ENCODE data around the gene CCDC71. TPM values are rescaled to one million over a fixed set of nuclear protein-coding genes. Genes with fewer than 3 reads are reported as not detected.
A peak's percentile ranks its signal among the peaks of the same experiment; 100 is the strongest.

The CCDC71 gene
- total and polyA plus RNA-seq, 2 of the 13 experiments (the other 11 are each of a cell fraction or from before 2014, with no cell fraction given): 9.7 to 14.3 TPM

DNA sequence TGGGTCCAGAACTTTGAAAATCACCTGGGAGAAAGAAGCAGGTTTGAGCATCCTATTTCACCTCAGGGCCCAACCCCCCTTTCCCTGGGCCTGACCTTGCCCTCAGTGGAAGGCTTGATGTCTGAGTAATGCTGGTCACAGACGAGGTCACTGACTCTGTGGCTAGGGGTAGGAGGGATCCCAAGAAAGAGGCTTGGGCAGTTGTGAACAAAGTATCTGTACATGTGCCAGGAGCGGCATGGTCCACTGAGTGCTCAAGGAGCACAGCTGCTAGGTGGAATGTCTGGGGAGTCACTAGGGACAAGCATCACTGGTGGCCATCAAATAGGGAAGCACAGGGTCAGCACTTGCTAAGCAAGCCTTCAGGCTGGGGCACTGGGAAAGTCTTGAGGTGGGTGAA lies 7.3 kb downstream of the CCDC71 start:
- POLR2A ChIA-PET: interaction anchor here (0.8 to 1.9 kb wide), 3 partner anchors 12 to 26 kb away, joined by 3 to 5 read pairs (median 4); partner anchors contain the start of genes KLHDC8B and LAMB2
- DNase-seq (ENCODE audit: low spot score) (no peak), FAIRE-seq (no peak), ATAC-seq (peak; percentile 23)
- CTCF ChIA-PET (ENCODE audit: low intra/inter-chr PET ratio, low total read pairs): no interaction called here
- in situ Hi-C loops (cut with HindIII; ENCODE audit: extremely low pct_ligation_motif_present, low pct_unique_long_range_greater_than_20kb): loop anchor here (25.0 kb wide), 1 partner anchor 279 kb away; the partner anchor contains the start of gene NICN1
- no peak overlapping the region for H3K4me2 ChIP-seq (ENCODE audit: low read depth, low read length)
- no peaks in the 10 kb centered on the region for H4K20me1 ChIP-seq (ENCODE audit: insufficient read depth, low read length)
- peaks cover 14% of the 10 kb centered on the region for H3K4me1 ChIP-seq (ENCODE audit: insufficient read depth, low read length)
- peaks cover 3 to 12% of the 10 kb centered on the region in 2 experiments; a peak in 4 of 5 replicates for H3K36me3 ChIP-seq (replicated peaks in 1 of 2; ENCODE audit: control insufficient read depth in 1 of 2, insufficient read depth in 2 of 2, low read length in 2 of 2)
- H3K27me3 ChIP-seq (ENCODE audit: control insufficient read depth in 1 of 2, insufficient read depth in 2 of 2, low read length in 2 of 2): no peaks in the 10 kb centered on the region
- 56% methylated on average over 2 of the region's 2 CpGs for WGBS (ENCODE audit: low lambda C conversion rate)
- no peak overlapping the region for H3K27ac ChIP-seq (ENCODE audit: extremely low read length, insufficient read depth, low read length)
- intact Hi-C loops (cut with micrococcal nuclease; ENCODE audit: unreplicated experiment): loop anchor here (5.0 kb wide), 1 partner anchor 171 kb away; no protein-coding TSS in a partner anchor
- no peaks in the 10 kb centered on the region for H3K9me3 ChIP-seq (ENCODE audit: low read length)
- no TSS peak for BruUV-seq (replicated peaks)
- no peaks in the 10 kb centered on the region for H3K79me2 ChIP-seq (ENCODE audit: insufficient read depth, low read length)
- no peak overlapping the region for H2AFZ ChIP-seq (ENCODE audit: low read length)
- no peak overlapping the region for H3K4me3 ChIP-seq (replicated peaks in 1 of 3; ENCODE audit: insufficient read depth in 1 of 3, low read depth in 2 of 3, low read length in 3 of 3)
- no peak for TF ChIP-seq SRSF9 (IDR thresholded peaks at IDR 0.05; ENCODE audit: borderline replicate concordance, insufficient read depth, low read depth, low read length, poor library complexity, severe bottlenecking)
- TF ChIP-seq PHB2 (IDR thresholded peaks at IDR 0.05; ENCODE audit: partially characterized antibody): no peak
- TF ChIP-seq ZNF761 (CRISPR knock-in tag; conservative IDR thresholded peaks at IDR 0.05): no peak
- TF ChIP-seq ZKSCAN5 (CRISPR knock-in tag; IDR thresholded peaks at IDR 0.05): no peak
- no peak for TF ChIP-seq GPN1 (CRISPR knock-in tag; IDR thresholded peaks at IDR 0.05; ENCODE audit: borderline replicate concordance)
- TF ChIP-seq SUZ12 (IDR thresholded peaks at IDR 0.05; ENCODE audit: low read depth, low read length): no peak
- TF ChIP-seq ZNF780A (CRISPR knock-in tag; IDR thresholded peaks at IDR 0.05): no peak
- TF ChIP-seq POLR2G (IDR thresholded peaks at IDR 0.05; ENCODE audit: low read depth, low read length): 0 out of 2 replicates have a peak, but pooled peaks have one; percentile 31
- peak; percentile 26; the same call in 1 of the 2 replicates for TF ChIP-seq ZNF263 (CRISPR knock-in tag; IDR thresholded peaks at IDR 0.05)
- no peak overlapping the region for H3K9ac ChIP-seq (ENCODE audit: insufficient read depth, low read depth, low read length)

All from HepG2 (cell line).